Heart right ventricle (tissue), 16 donors: ENCODE data around the gene UBAC2. TPM values are rescaled to one million over a fixed set of nuclear protein-coding genes. Genes with fewer than 3 reads are reported as not detected.
A peak's percentile ranks its signal among the peaks of the same experiment; 100 is the strongest.

Experiments used
- ATAC-seq, 8 donors: fragments of 200-7000 bp; cut with Tn5 transposase; one replicate each; pipeline ENCODE4 v1.9.1; 2020; ENCODE audit warnings: mild to moderate bottlenecking in 8 of 8, moderate library complexity in 8 of 8, moderate number of reproducible peaks in 1 of 8
- DNase-seq, 2 donors: peaks; one replicate each; pipeline ENCODE4 v3.0.0-alpha.2; 2020
- H3K27ac ChIP-seq, 10 donors: fragments of 200-600 bp; sonication (generic) in 2 of 10; one replicate each; pipeline versions ENCODE4 v1.5.0 to v1.8.0; 2020 to 2022; ENCODE audit warnings: mild to moderate bottlenecking in 3 of 10
- H3K27me3 ChIP-seq, 7 donors: fragments of 200-600 bp; one replicate each; pipeline ENCODE4 v1.8.0; 2021 to 2022; ENCODE audit warnings: mild to moderate bottlenecking in 2 of 7
- H3K36me3 ChIP-seq, 9 donors: fragments of 200-600 bp; sonication (generic) in 1 of 9; one replicate each; pipeline versions ENCODE4 v1.5.0 to v1.8.0; 2020 to 2022; ENCODE audit warnings: mild to moderate bottlenecking in 2 of 9
- H3K4me1 ChIP-seq, 9 donors: fragments of 200-600 bp; sonication (generic) in 1 of 9; one replicate each; pipeline versions ENCODE4 v1.5.0 to v1.8.0; 2020 to 2022; ENCODE audit warnings: mild to moderate bottlenecking in 4 of 9
- H3K4me3 ChIP-seq, 10 donors: fragments of 200-600 bp; sonication (generic) in 2 of 10; one replicate each; pipeline versions ENCODE4 v1.5.0 to v1.8.0; 2020 to 2022; ENCODE audit warnings: mild to moderate bottlenecking in 7 of 10, moderate library complexity in 2 of 10
- H3K9me3 ChIP-seq, 11 donors: fragments of 200-600 bp in 10 of 11; sonication (generic) in 2 of 11; one replicate each; pipeline versions ENCODE4 v1.5.0 to v1.8.0; 2013 to 2022; ENCODE audit warnings: mild to moderate bottlenecking in 2 of 11, control low read depth in 1 of 11, moderate library complexity in 1 of 11
- WGBS, 2 donors: extraction: QIAGEN DNeasy Blood & Tissue Kit; methylation state at CpG; one replicate each; pipeline ENCODE4 v1.1.7; 2013; ENCODE audit warnings: inconsistent platforms in 1 of 2; 5-methylcytosine and 5-hydroxymethylcytosine counted together
- intact Hi-C, 10 donors: fragments of 100-400 bp; cut with DNase I; formaldehyde crosslinking; loops; one replicate each; pipeline versions ENCODE4 v1.11.1 to v1.14.2; 2022
- polyA plus RNA-seq, 2 donors: library from polyadenylated mRNA; stranded (reverse); fragments of 200-250 nt; gene quantifications; one replicate each; pipeline ENCODE4 v1.2.3, GENCODE V29; 2013
- total RNA-seq, 10 donors: library from RNA; stranded (reverse); fragmentation: NEBNext Ultra II Directional in 3 of 10; extraction: Animal tissue kit (Norgen Biotek cat#: 25700) in 3 of 10; gene quantifications; one replicate each; pipeline versions ENCODE4 v1.2.1 to v1.2.4, GENCODE V29; 2021 to 2023
- TF ChIP-seq, protein P1 (sequence below), 9 donors: fragments of 200-600 bp; sonication (generic) in 2 of 9; IDR thresholded peaks; one replicate each; pipeline versions ENCODE4 v1.5.0 to v1.8.0; 2021 to 2022; ENCODE audit warnings: antibody characterized with exemption in 9 of 9, mild to moderate bottlenecking in 5 of 9, moderate library complexity in 1 of 9
- donor health status: Arrhythmogenic right ventricular cardiomyopathy.
- donor health status: ischemic (EF 13 %, LVEDD 7.1; RV severe dilation, severe dysfunction).
- donor health status: healthy with polysubstance abuse.
- donor health status: DM: no; HTN: yes; CAD: no.
- donor health status: DM: no; HTN: no; CAD: no.
- donor health status: ischemic (EF 25% LVEDD 6.9; RV normal size, moderate dysfunction).
- donor health status: ischemic (EF 25% LVEDD 5.7; RV mildly dilated, moderate dysfunction).
- donor health status: healthy.
- donor health status: DM: yes; HTN: yes; CAD: no.
- donor health status: Ischemic cardiomyopathy.
- donor health status: ischemic (EF 35%, LVEDD 5.7; RV mildly dilated, moderate dysfunction).
- donor health status: nonischemic (EF 11% LVEDD 7.7; RV severe dilation, severe dysfunction).
- donor health status: DM: yes; HTN: yes; CAD: no.
- donor health status: PGD.
- donor health status: ischemic (EF 29% LVEDD 5.4; RV normal size, mild dysfunction).
- donor health status: nonischemic (EF 23%, LVEDD 6.1; RV moderate dilation, normal function).

Gene UBAC2
- total and polyA plus RNA-seq, 12 donors, result 31.8 to 60.4 (median 47.0) TPM

DNA sequence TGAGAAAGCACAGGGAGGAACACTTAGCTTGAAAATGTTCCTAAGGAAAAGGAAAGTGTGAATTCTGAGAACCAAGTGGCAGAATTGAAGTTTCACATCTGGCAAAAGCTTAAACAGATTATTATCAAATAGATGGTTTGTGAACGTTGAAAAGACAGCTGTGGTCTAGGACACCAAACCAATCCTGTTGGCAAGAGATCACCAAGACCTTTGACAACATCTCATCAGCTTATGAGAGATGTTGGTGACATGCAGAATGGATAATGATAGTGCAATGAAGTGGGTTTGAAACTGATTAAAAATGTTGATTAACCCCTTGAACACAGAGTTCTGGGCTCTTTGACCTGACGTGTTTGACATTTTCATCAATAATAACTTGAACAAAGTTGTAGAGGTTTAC, 181.1 kb downstream of the UBAC2 start:
- TF ChIP-seq, protein P1, sequence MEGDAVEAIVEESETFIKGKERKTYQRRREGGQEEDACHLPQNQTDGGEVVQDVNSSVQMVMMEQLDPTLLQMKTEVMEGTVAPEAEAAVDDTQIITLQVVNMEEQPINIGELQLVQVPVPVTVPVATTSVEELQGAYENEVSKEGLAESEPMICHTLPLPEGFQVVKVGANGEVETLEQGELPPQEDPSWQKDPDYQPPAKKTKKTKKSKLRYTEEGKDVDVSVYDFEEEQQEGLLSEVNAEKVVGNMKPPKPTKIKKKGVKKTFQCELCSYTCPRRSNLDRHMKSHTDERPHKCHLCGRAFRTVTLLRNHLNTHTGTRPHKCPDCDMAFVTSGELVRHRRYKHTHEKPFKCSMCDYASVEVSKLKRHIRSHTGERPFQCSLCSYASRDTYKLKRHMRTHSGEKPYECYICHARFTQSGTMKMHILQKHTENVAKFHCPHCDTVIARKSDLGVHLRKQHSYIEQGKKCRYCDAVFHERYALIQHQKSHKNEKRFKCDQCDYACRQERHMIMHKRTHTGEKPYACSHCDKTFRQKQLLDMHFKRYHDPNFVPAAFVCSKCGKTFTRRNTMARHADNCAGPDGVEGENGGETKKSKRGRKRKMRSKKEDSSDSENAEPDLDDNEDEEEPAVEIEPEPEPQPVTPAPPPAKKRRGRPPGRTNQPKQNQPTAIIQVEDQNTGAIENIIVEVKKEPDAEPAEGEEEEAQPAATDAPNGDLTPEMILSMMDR (IDR thresholded peaks at IDR 0.05), result no peak
- ATAC-seq (no peak), DNase-seq (no peak)
- H3K4me1 ChIP-seq, result peaks cover 0 to 53% (median 7%) of the 10 kb centered on the region in 9 donors
- H3K9me3 ChIP-seq, result no peaks in the 10 kb centered on the region
- peaks cover 0 to 48% (median 13%) of the 10 kb centered on the region in 9 donors for H3K36me3 ChIP-seq
- H3K4me3 ChIP-seq, result no peak overlapping the region
- 75 to 87% methylated on average over 2 of the region's 2 CpGs for WGBS, 2 donors
- H3K27me3 ChIP-seq, result no peaks in the 10 kb centered on the region
- intact Hi-C loops, result no loop called here
- H3K27ac ChIP-seq, result peak overlapping the region in 1 of 10 donors; percentile 71

DNA sequence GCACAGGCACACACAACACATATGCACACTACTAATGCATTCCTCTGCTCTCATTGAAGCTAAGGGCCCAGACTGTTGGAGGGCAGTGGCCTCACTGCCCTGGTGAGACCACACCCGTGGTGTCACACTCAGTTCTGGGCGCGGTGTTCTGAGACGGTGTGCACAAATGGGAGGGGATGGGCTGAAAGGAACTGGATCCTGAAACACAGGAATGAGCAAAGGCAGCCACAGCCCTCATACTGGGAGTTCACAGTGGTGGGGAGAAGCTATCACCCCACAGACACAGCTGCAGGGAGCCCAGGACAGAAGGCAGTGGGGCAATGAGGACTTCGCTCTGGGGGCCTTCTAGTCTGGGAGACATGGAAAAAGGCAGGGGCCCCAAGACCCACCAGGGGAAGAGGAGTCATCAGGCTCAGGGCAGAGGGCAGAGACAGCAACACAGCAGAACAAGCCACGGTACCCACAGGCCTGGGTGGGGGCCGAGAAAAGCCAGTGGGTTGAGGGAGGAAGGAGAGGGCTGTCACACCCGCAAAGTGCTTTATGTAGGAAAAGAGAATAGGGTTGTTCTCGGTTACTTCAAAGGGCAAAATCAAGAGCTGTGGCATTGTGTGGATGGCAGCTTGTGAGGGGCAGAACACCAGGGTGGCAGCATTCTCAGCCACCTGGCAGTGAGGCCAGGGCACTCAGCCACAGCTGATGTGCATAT, 181.9 kb downstream of the UBAC2 start:
- H3K27me3 ChIP-seq, result no peaks in the 10 kb centered on the region
- peak overlapping the region in 1 of 10 donors; percentile 60 for H3K27ac ChIP-seq
- DNase-seq, result no peak
- H3K4me1 ChIP-seq, result peaks cover 0 to 51% (median 7%) of the 10 kb centered on the region in 9 donors
- peak in 3 of 8 donors; percentile 16 to 47 (median 20) for ATAC-seq
- intact Hi-C loops, result no loop called here
- H3K36me3 ChIP-seq, result peaks cover 0 to 44% (median 13%) of the 10 kb centered on the region in 9 donors
- 80 to 82% methylated on average over 9 of the region's 9 CpGs for WGBS, 2 donors
- H3K9me3 ChIP-seq, result no peaks in the 10 kb centered on the region
- H3K4me3 ChIP-seq, result no peak overlapping the region
- TF ChIP-seq, protein P1 (IDR thresholded peaks at IDR 0.05), result no peak

DNA sequence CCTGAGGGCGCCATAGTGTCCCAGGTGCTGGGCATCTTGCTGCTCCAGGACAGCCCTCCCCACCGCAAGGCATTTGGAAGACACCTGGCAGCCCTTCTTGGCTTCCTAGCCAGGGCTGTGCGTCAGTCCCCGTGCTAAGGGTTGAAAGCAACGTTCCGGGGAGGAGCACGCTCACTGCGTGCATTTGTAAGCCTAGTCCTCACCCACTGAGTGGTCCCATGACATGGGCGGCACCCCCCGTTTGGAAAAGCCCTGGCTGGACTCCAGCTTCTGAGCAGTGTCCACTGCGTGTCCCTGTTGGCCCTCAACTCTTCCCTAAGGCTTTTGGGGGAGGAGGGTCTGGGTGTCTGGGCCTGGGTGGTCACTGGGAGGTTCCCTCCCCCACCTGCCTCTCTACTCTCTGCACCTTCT, 182.9 kb downstream of the UBAC2 start:
- DNase-seq (no peak), ATAC-seq (peak in 1 of 8 donors; percentile 36)
- Histone ChIP-seq H3K27me3 (no peaks in the 10 kb centered on the region), H3K27ac (peak overlapping the region in 1 of 10 donors; percentile 60), H3K9me3 (no peaks in the 10 kb centered on the region), H3K4me1 (peaks cover 0 to 51% (median 7%) of the 10 kb centered on the region in 9 donors), H3K36me3 (peaks cover 0 to 35% (median 13%) of the 10 kb centered on the region in 9 donors), H3K4me3 (no peak overlapping the region)
- 77 to 86% methylated on average over 11 of the region's 11 CpGs for WGBS, 2 donors
- TF ChIP-seq, protein P1 (IDR thresholded peaks at IDR 0.05), result no peak
- intact Hi-C loops, result no loop called here

DNA sequence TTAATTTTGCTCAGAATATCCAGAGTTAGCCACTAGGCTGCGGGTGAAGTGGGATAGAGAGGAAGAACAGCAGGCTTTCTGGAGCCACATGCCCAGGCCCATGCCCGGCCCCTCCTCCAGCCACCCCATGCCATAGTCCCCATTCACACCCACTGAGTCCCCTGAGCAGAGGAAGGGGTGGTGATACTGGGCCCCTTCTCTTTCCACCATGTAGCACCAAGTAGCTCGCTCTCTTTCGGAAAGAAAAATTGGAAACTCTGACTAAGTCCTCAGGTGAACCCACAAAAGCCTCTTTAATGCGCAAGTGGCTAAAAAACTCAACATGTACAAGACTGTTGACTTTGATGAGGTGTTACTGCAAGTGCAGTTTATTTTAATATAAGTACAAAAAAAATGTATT, 183.3 kb downstream of the UBAC2 start:
- Histone ChIP-seq H3K4me3 (no peak overlapping the region), H3K9me3 (no peaks in the 10 kb centered on the region), H3K4me1 (peaks cover 0 to 51% (median 7%) of the 10 kb centered on the region in 9 donors), H3K27ac (peak overlapping the region in 1 of 10 donors; percentile 60), H3K27me3 (no peaks in the 10 kb centered on the region), H3K36me3 (peaks cover 0 to 31% (median 13%) of the 10 kb centered on the region in 9 donors)
- 95 to 100% methylated on average over 5 of the region's 5 CpGs for WGBS, 2 donors
- intact Hi-C loops, result no loop called here
- TF ChIP-seq, protein P1 (IDR thresholded peaks at IDR 0.05), result no peak
- ATAC-seq, result no peak
- no peak for DNase-seq
